GM18873 (cell line): ENCODE data around the gene CPLANE1.
"Not testable (repeated sequence)": the region's sequence is repeated elsewhere in the genome, so short reads cannot be mapped to it uniquely, and the experiment has no call there.

Experiments used
- ATAC-seq: cut with Tn5 transposase; IDR thresholded peaks from one replicate; pipeline ENCODE4 v1.9.1; 2021; ENCODE audit warnings: mild to moderate bottlenecking, moderate library complexity, moderate number of reproducible peaks; ENCODE audit not compliant: unreplicated experiment, low FRiP score

Gene CPLANE1

DNA sequence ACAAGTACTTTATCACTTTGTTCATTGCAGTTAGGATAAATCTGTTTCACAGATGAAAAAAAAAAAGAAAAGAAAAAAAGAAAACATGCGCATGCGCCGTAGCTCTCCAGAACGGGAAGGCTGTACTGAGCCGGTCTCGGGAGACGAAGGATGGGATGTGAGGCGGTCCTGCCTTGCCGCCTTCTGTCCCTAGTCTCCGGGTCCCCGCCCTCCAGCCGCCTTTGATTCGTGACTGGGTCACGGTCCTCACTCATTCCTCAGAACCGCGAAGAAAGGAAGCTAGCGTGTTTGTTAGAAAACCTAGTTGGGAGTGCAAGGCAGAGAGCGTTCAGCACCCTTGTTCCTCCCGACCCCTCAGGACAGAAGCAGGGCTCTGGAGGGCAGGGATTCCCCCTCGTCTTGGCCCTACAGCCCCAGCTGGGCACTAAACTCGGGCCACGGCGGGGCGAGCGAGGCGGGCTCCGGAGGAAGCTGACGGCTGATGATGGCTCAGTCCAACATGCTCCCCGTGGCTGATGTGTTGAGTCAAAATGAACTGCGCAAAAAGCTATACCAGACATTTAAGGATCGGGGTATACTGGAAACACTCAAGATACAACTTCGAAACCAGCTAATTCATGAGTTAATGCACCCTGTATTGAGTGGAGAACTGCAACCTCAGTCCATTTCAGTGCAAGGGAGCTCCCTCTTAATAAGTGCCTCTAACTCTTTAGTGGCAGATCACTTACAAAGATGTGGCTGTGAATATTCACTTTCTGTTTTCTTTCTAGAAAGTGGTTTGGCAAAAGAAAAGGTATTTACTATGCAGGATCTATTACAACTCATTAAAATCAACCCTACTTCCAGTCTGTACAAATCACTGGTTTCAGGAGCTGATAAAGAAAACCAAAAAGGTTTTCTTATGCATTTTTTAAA, 40.0 kb downstream of the CPLANE1 start:
- ATAC-seq, result no peak

DNA sequence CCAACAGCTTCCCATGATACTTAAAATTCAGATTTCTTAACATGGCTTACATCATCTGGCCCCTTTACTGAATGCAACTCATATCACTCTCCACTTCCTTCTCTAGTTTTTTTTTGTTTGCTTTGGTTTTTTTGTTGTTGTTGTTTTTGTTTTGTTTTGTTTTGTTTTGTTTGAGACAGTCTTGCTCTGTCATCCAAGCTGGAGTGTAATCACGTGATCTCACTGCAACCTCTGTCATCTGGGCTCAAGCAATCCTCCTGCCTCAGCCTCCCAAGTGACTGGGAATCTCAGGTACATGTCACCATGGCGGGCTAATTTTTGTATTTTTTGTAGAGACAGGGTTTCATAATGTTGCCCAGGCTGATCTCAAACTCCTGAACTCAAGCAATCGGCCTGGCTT, 41.4 kb downstream of the CPLANE1 start:
- no peak for ATAC-seq

DNA sequence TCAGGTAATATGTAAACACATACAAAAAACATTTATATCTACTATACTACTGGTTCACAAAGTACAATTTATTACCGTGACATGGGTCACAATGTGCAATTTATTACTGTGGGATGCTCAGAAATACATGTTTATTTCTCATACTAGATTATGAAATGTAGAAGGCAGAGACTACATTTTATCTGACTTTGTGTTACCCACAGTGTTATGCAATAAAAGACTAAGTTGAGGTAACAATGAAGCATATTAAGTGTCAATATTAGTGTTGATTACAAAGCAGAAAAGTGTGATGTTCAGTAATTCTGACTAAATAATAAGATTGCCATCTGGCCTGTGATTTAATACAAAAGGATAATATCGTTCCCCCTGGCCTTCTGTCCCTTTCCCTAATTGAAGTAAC, 42.4 kb downstream of the CPLANE1 start:
- ATAC-seq, result no peak

DNA sequence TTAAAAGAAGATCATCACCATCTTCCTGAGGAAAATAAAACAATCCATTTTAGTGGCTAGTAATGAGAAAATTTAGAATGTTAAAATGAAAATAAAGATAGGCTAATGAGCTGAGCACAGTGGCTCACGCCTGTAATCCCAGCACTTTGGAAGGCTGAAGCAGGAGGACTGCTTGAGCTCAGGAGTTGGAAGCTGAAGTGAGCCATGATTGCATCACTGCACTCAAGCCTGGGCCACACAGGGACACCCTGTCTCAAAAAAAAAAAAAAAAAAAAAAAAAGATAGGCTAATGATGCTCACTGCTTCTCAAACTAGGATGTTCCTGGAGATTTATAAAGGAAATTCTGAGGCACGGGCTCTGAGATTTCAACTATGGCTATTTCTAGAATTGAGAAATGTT, 50.3 kb downstream of the CPLANE1 start:
- ATAC-seq, result no peak

DNA sequence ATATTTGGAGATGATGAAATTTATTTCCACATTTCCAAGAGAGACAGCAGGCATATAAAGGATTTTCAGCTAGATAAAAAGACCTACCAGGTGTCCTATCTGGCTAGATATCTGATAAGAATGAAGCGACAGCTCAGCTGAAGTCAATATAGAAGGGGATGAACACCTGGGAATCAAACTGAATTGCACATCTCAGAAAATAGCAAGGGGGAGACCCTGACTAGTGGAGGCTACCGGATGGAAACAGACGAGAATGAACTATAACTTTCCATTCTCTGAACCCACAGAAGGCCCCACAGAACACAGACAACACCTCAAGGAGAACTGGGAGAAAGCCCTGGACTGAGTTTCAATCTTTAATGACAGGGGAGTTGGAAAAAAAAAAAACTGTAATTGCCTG, 51.1 kb downstream of the CPLANE1 start:
- no peak for ATAC-seq

DNA sequence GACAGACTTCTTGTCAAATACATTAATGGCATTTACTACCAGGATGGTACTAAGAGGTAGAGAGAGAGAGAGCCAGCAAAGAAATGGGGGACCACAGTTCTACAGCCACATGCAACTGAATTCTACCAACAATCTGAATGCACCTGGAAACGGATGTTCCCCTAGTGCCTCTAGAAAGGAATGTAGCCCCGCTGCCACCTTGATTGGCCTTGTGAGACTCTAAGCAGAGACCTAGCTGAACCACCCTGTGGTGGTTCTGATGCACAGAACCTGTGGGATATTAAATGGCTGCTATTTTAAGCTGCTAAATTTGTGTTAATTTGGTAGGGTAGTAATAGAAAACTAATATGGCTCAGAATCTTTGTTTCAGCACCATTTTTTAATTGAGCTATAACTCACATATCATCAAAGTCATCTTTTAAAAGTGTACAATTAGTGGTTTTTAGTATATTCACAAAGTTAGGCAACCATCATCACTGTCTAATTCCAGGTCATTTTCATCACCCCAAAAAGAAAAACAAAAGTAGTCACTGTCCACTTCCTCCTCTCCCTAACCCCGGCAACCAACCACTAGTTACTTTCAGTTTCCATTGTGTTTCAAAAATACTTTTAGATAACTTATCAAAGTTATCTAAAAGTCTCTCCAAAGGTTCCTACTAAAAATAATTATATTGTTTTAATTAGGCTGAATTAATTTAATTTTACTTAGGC, 51.7 kb downstream of the CPLANE1 start:
- peak; percentile 72 for ATAC-seq

DNA sequence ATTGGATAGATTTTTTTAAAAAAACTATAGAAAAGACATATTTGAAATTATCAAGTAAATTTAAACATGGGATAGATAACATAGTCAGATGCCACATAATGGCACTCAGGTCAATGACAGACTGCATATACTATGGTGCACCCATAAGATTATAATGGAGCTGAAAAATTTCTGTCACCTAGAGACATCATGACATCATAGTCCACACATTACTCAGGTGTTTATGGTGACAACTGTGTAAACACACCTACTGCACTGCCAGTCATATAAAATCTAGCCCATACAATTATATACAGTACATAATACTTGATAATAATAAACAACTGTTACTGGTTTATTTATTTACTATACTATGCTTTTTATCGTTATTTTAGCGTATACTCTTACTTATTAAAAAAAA, 58.6 kb downstream of the CPLANE1 start:
- no peak for ATAC-seq

DNA sequence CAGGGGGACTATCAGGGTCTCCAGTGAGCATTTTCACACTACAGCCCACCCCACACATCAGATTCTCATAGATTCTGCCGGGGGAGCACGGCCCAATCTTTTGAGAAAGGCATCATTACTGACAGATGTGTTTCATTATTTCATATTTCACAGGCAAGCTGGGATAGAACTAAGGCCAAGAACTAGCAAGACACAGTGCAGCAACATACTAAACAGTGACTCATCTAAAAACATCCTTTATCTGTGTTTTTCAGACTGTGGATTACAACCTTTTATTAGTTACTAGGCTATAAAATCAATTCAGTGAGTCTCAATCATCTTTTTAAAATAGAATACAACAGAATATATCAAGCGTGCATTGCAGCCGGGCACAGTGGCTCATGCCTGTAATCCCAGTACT, 59.8 kb downstream of the CPLANE1 start:
- ATAC-seq, result no peak

DNA sequence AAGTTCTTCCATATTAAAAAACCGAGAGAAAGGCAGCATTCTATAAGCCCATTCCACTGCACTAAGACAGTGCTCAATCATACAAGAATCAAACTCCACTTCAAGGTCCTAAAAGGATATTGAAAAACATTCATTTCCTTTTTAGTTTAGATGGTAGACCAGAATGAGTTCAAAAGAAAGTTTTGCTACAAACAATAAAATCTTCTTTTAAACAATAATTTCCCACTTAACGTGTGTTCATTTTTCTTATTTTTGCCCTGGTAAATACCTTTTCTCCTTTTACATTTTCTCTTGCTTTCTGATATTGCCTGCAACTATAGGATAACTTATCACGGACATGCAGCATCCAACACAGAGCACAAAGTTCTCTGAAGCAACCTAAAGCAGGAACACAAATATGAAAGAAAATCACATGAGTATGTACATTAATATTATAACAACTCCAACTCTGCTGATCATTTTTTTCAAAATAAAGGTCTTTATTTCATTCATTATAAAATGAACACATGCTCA, 61.7 kb downstream of the CPLANE1 start:
- no peak for ATAC-seq

DNA sequence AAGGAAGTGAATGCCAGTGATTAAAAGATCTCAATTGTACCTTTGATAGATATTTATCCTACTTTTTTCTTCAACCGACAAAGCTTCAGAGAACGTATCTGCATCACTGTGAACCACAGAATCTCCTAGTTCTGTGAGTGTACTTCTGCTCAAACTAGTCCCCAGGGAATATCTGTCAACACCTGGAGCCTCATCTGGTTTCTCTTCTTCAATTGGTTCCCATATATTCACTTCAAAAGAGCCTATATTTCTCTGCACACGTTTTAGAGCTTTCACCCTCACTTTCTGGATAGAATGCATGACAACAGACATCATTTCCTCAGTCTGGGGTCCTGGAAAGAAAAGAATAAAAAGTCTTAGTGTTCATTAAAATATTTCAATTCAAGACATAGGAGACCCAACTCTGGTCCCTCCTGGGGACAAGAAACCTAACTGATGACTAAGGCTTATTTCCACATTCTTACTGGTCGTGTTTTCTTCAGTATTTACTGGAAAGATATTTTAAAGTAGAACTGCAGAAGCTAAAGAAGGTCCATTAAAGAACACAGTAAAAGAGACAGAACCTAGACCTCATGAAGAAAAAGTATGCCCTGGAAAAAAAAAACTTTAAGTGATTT, 64.3 kb downstream of the CPLANE1 start:
- peak; percentile 83 for ATAC-seq

DNA sequence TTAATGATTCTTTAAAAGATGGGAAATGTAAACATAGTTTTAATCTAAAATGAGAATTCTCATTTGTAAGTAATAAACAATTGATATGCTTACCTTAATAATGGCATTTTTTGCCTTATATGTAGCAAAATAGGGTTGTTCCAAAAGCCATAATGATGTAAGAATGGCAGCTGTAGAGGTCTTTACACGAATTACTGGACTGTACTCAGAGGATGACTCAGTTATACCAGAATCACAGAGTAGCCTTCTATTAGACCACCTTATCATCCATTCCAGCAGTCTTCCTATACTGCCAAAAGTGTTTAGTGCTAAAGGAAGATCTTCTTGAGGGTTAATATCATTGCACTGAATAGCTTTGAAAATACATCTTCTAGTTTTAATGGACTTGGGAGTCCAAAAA, 66.5 kb downstream of the CPLANE1 start:
- ATAC-seq, result no peak

DNA sequence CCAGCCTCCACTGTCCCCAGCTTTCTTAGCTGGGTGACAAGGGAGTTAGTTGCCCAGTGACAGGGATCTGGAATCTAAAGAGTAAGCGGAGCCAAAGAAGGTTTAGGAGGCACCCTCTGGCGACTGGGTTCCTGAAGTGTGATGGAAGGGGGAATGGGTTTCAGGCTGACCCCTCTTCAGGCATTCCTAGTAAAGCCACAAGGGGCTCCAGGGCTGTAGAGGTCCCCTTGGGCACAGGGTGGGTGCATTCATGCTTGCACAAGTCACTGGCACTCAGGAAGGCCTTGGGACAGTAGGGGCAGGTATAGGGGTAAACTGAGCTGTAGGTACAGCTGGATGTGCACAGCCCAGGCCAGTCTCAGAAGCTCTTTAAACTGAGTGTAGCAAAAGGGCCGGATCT, 74.2 kb downstream of the CPLANE1 start:
- no peak for ATAC-seq

DNA sequence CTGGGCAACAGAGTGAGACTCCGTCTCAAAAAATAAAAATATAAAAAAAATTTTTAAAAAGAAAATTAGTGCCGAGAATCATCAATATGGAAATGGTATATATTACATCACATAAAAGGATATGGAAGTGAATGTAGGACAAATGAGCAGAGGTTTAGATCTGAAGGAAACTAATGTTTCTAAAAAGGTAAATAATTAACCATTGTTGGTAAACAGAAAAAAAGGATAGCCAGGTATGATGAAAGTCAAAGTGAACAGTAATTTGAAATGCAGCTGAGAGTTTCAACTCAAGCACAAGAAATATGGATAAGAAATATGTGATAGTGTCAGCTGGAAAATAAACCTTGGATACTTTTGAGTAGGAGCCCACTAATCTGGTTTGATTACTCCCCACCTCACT, 76.2 kb downstream of the CPLANE1 start:
- no peak for ATAC-seq

DNA sequence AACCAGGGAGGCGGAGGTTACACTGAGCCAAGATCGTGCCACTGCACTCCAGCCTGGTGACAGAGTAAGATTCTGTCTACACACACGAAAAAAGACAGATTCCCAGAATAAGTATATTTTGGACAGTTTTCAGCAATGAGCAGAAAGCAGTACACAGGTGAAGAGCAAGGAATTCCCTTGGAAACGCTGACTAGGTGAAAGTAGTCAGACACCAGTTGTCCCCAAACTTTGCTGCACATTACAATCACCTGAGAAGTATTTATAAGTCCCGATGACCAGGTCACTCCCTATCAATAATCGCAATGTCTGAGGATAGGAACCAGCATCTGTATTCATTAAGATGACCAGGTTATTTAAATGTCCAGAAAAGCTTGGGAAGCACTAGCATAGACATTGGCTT, 78.3 kb downstream of the CPLANE1 start:
- no peak for ATAC-seq

DNA sequence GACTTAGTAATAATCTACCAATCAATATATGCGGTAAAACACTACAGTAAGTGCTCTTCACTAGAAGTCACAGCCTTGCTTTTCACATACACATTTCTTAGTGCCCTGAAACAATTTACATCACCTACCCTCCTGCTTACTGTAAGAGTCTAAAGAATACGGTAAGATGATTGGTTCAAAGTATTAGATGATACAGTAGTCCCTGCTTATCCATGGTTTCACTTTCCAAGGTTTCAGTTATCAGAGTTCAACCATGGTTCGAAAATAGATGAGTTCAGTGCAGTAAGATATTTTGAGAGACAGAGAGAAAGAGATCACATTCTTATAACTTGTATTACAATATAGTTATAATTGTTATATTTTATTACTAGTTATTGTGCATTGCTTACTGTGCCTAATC, 83.0 kb downstream of the CPLANE1 start:
- no peak for ATAC-seq

DNA sequence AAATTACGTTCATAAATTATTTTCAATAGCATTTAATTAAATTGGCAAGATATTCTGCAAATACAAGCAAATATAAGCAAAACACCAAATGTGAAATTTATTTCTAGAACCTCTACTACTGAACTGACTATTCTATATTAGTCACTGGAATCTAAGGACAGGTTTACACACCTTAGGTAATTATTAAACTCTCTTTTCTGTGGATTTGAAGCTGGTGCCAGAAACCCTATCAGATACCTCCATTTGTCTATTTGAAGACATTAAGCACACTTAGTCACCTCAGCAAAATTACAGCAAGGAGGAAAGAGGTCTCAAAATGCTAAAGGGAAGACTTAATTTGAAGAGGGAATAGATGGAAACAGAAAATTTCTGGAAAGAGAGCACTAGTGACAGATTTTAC, 83.4 kb downstream of the CPLANE1 start:
- no peak for ATAC-seq

DNA sequence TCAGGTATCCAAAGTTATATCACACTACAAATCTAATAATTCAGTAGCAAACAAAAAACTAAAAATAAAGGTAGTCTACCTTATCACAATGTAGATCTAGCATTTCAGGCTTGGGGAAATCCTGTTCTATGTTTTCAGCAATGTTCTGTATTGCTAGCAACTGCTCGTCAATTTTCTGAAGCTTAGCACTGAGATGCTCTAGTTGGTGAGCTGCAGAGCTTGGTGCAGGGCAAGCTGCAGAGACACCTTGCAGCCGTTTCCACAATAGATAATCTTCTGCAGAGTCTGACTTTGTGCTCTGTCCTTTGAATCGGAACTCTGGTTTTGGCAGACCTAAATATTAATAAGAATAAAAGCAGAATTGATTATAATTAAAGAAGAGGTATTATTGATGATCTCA, 95.5 kb downstream of the CPLANE1 start:
- ATAC-seq, result no peak

DNA sequence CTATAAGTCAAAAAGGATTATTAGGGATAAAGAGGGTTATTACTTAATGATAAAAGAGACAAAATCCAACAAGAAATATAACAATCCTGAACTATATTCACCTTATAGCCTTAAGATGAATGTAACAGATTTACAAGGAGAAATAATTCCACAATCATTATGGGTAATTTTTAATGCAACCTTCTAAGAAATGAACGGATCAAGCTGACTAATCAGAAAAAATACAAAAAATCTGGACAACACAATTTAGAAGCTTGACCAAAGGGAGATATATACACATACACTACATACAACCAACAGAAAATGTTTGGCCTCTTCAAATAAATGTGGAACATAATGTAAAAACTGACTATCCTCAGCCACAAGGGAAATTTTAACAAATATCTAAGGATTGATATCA, 102.3 kb downstream of the CPLANE1 start:
- no peak for ATAC-seq

DNA sequence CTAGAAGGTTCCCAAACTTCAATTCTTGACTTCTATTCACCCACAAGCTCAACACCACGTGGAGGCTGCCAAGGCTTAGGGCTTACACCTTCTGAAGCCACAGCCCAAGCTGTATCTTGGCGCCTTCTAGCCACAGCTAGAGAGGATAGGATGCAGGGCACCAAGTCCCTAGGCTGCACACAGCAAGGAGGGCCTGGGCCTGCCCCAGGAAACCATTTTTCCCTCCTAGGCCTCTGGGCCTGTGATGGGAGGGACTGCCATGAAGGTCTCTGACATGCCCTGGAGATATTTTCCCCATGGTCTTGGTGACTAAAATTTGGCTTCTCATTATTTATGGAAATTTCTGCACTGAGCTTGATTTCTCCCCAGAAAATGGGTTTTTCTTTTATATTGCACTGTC, 112.5 kb downstream of the CPLANE1 start:
- ATAC-seq, result no peak

DNA sequence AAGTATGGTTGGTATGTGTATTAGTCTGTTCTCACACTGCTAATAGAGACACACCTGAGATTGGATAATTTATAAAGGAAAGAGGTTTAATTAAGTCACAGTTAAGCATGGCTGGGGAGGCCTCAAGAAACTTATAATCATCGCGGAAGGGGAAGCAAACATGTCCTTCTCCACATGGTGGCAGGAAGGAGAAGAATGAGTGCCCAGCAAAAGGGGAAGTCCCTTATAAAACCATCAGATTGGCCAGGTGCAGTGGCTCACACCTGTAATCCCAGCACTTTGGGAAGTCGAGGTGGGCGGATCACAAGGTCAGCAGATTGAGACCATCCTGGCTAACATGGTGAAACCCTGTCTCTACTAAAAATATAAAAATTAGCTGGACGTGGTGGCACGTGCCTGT, 113.9 kb downstream of the CPLANE1 start:
- ATAC-seq, result not testable (repeated sequence)

DNA sequence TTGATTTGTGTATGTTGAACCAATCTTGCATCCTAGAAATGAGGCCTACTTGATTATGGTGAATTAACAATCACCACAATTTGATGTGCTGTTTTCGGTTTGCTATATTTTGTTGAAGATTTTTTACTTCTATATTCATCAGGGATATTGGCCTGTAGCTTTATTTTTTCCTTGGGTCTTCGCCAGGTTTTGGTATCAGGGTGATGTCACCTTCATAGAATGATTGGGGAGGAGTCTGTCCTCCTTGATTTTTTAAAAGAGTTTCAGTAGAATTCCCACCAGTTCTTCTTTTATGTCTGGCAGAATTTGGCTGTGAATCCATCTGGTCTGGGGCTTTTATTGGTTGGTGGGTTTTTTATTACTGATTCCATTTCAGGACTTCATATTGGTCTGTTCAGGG, 115.2 kb downstream of the CPLANE1 start:
- ATAC-seq, result no peak
